ENCODE results near the gene ACTL10.

The ACTL10 gene

GRCh38 chr20:33689493-33689892 is 22.8 kb downstream of the ACTL10 start:
- DNase-seq (ENCODE audit: extremely low read depth, low read depth): no peak
- H3K4me3 ChIP-seq (replicated peaks; ENCODE audit: low read depth, low read length): no peak overlapping the region
- no peak for TF ChIP-seq CTCF (IDR thresholded peaks at IDR 0.05; ENCODE audit: low read depth, low read length, missing control alignments)

GRCh38 chr20:33689973-33690372 is 23.2 kb downstream of the ACTL10 start:
- no peak overlapping the region for H3K4me3 ChIP-seq (replicated peaks; ENCODE audit: low read depth, low read length)
- DNase-seq (ENCODE audit: extremely low read depth, low read depth): no peak
- no peak for TF ChIP-seq CTCF (IDR thresholded peaks at IDR 0.05; ENCODE audit: low read depth, low read length, missing control alignments)

- H3K4me3 ChIP-seq (replicated peaks; ENCODE audit: low read depth, low read length): no peak overlapping the region
- TF ChIP-seq CTCF (IDR thresholded peaks at IDR 0.05; ENCODE audit: low read depth, low read length, missing control alignments): no peak
- DNase-seq (ENCODE audit: extremely low read depth, low read depth): no peak
These were observed 26.5 kb downstream of the ACTL10 start for GRCh38 chr20:33693289-33693688.

GRCh38 chr20:33693741-33694638 is 27.2 kb downstream of the ACTL10 start:
- H3K4me3 ChIP-seq (replicated peaks; ENCODE audit: low read depth, low read length): no peak overlapping the region
- no peak for DNase-seq (ENCODE audit: extremely low read depth, low read depth)
- TF ChIP-seq CTCF (IDR thresholded peaks at IDR 0.05; ENCODE audit: low read depth, low read length, missing control alignments): no peak

GRCh38 chr20:33694639-33695012 is 27.9 kb downstream of the ACTL10 start:
- no peak overlapping the region for H3K4me3 ChIP-seq (replicated peaks; ENCODE audit: low read depth, low read length)
- TF ChIP-seq CTCF (IDR thresholded peaks at IDR 0.05; ENCODE audit: low read depth, low read length, missing control alignments): no peak
- no peak for DNase-seq (ENCODE audit: extremely low read depth, low read depth)

- H3K4me3 ChIP-seq (replicated peaks; ENCODE audit: low read depth, low read length): no peak overlapping the region
- no peak for TF ChIP-seq CTCF (IDR thresholded peaks at IDR 0.05; ENCODE audit: low read depth, low read length, missing control alignments)
- DNase-seq (ENCODE audit: extremely low read depth, low read depth): no peak
These were observed 29.7 kb downstream of the ACTL10 start for GRCh38 chr20:33696448-33696847.
